Head of caudate nucleus (tissue), 42 donors: ENCODE measurements around the gene SLC37A4.
"Not testable (repeated sequence)": the region's sequence is repeated elsewhere in the genome, so short reads cannot be mapped to it uniquely, and the experiment has no call there.

Experiments
- DNase-seq, 42 donors: peaks; one replicate each; pipeline versions ENCODE4 v3.0.0 to v3.0.0-alpha.2; 2020 to 2021; ENCODE audit warnings: mixed read lengths in 7 of 42
- intact Hi-C: fragments of 100-400 bp; cut with DNase I; formaldehyde crosslinking; loops from one replicate; pipeline ENCODE4 v1.15.0; 2022

The SLC37A4 gene

GRCh38 chr11:118988280-118988679 is 42.4 kb downstream of the SLC37A4 start:
- no peak for DNase-seq
- intact Hi-C loops = no loop called here

DNA sequence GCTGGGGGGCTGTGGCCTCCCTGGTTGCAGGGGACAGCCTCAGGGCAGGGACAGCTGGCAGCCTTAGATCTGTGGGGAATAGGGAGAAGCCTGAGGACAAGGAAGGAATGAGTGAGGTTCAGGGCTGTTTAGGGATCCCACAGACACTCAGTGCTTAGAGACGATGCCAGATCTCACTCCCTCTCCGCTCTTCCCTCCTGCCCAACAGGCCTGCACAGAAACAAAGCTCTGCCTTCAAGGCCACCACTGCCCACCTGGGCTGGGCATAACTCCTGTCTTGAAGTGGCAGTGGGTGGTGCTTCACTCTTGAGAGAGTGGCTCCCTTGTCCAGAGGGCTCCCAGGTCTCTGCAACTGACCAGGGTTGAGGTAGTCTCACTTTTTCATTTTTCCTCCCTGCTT is 45.9 kb downstream of the SLC37A4 start:
- intact Hi-C loops = no loop called here
- no peak for DNase-seq

DNA sequence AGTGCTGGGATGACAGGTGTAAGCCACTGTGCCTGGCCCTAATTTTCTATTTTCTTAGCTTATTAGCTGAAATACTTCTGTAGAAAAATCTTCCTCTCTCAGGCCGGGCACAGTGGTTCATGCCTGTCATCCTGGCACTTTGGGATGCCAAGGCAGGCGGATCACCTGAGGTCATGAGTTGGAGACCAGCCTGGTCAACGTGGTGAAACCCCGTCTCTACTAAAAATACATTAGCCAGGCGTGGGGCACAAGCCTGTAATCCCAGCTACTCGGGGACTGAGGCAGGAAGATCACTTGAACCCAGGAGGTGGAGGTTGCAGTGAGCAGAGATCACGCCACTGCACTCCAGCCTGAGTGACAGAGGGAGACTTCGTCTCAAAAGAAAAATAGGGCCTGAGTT is 46.3 kb downstream of the SLC37A4 start:
- intact Hi-C loops, DNase-seq: not testable (repeated sequence)

- intact Hi-C loops = no loop called here
- peak in 16 of 42 donors; percentile 4 to 40 (median 21) for DNase-seq
Measured at GRCh38 chr11:118980191-118980881, 50.3 kb downstream of the SLC37A4 start.

GRCh38 chr11:118979434-118979833 is 51.2 kb downstream of the SLC37A4 start:
- intact Hi-C loops = no loop called here

DNA sequence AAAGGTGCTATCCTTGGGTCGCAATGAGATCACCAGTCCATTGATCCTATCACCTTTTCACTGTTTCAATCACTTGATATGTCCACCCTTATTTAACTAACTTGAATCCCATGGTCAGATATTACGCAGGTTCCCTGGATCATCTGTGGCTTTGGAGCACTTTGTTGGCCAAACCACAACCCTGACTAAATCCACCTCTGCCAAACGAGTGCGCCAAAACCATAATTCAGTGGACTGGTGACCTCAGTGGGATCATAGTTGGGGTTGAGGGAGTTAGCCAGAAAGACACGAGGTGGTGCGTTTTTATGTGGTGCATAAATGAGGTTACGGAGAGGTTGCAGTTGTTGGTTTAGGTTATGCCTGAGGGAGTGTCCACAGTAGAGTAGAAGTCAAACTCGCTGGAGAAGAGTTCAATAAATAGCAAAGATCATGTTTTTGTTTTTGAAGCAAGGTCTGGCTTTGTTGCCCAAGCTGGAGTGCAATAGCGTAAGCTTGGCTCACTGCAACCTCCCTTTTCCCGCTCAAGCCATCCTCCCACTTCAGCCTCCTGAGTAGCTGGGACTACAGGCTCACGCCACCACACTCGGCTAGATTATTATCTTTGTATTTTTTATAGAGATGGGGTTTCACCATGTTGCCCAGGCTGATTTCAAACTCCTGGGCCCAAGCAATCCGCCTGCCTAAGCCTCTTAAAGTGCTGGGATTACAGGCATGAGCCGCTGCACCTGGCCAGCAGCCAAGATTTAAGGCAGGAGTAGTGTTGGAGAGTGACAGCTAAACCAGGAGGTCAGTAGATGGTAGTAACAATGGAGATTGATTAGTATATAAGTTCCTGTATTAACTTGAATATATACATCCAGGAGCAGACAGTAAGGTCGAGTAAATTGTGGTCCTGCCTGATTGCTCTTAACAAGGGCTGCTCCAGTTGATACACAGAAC is 54.6 kb downstream of the SLC37A4 start:
- intact Hi-C loops = no loop called here

More at GRCh38 chr11:118979434-118979833, 51.2 kb downstream of the SLC37A4 start:
- DNase-seq = no peak

More for the DNA sequence above, 54.6 kb downstream of the SLC37A4 start:
- no peak for DNase-seq
